ENCODE data around the gene CYSRT1.

The CYSRT1 gene

GRCh38 chr9:137188086-137188489 is 36.9 kb upstream of the CYSRT1 start:
- Histone ChIP-seq H3K27me3 (replicated peaks) (no peaks in the 10 kb centered on the region), H3K27ac (peak overlapping the region; percentile 98), H3K4me3 (ENCODE audit: low read depth, low read length) (peak overlapping the region; percentile 86), H3K36me3 (replicated peaks) (peaks cover 22% of the 10 kb centered on the region)
- no peak for TF ChIP-seq CTCF (IDR thresholded peaks at IDR 0.05; ENCODE audit: low read depth, low read length, missing control alignments)
- DNase-seq = no peak
- in situ Hi-C loops (cut with HindIII; ENCODE audit: low pct_ligation_motif_present, low sequenced_read_pairs) = no loop called here

DNA sequence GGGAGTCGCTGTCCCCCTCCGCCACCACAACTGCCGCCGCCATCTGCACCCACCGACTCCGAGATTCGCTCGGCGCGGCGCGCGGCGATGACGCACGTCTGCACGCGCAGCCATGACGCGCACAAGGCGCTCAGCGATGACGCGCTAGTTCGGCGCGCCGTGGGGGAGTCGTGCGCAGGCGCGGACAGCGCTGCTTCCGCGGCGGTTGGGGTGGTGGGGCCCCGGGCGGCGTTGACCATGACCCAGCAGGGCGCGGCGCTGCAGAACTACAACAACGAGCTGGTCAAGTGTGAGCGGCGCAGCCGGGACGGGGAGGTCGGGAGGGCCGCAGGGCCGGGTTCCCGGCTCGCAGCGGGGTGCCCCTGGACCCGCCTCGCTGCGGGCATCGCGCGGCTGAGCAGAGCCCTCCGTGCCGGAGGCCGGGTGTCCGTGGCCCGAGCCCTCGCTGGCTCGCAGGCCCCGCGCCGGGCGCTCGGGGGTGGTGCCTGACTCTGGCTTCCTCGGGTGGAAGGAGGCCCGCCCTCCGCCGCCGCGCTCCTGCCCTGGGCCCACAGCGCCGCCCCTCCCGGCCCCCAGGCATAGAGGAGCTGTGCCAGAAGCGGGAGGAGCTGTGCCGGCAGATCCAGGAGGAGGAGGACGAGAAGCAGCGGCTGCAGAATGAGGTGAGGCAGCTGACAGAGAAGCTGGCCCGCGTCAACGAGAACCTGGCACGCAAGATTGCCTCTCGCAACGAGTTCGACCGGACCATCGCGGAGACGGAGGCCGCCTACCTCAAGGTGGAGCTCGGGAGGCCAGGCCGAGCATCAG is 36.3 kb upstream of the CYSRT1 start, which contains the start of the genes ANAPC2 and SSNA1:
Gene ANAPC2, minus strand, starts transcription at position 71 of the 807 bp plus-strand sequence. Its CDS starts 28 bp downstream, at position 43.
Gene SSNA1, plus strand, starts transcription at position 187 of the 807 bp plus-strand sequence. Its CDS starts 51 bp downstream, at position 238.
- Histone ChIP-seq H3K4me3 (ENCODE audit: low read depth, low read length) (peak within 1 kb of the TSS; percentile 86), H3K27ac (peak within 1 kb of the TSS; percentile 98), H3K27me3 (replicated peaks) (no peaks in the 10 kb centered on the region), H3K36me3 (replicated peaks) (peaks cover 16% of the 10 kb centered on the region)
- peak; percentile 71 for TF ChIP-seq CTCF (IDR thresholded peaks at IDR 0.05; ENCODE audit: low read depth, low read length, missing control alignments)
- peak; percentile 77 for DNase-seq
- in situ Hi-C loops (cut with HindIII; ENCODE audit: low pct_ligation_motif_present, low sequenced_read_pairs) = no loop called here

DNA sequence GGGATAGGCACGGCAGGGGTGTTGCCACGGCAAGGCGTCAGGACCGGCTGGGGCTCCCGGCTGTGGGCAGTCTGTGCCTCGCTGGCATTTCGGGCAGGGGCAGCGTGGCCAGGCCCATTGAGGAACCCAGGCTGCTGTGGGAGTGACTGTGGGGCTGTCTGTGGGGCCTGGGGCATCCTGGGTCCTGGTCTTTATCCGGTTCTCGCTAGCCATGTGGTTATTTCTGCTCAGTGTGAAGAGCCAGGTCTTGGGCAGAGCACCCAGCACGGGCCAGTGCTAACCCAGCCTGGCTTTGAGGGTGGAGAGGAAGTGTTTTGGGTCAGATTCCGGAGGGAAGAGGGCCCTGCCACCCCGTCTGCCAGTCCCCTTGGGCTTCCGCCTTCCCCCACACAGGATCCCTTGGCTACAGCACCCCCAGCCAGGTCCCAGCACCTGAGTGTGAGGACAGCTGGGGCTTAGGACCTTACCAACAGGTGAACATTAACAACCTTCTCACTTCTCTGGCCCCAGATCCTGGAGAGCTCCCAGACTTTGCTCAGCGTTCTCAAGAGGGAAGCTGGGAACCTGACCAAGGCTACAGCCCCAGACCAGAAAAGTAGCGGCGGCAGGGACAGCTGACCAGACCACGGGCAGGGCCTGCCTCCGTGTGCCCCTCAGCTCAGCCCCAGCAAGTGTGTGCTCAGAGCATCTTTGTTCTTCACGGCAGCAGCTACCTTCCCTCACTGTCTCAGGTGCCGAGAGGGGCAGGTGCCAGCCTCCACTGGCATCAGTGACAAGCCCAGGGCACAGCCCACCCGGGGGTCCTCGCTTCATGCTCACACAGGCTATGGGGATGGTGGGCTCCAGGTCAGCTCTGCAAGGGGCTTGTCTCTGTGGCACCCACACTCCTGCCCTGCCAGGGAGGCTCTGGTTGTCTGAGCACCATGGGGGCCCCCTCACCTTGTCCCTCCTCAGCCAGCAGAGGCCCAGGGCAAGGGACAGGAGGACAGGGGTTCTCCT is 35.4 kb upstream of the CYSRT1 start:
- peaks cover 13% of the 10 kb centered on the region for H3K36me3 ChIP-seq (replicated peaks)
- H3K27me3 ChIP-seq (replicated peaks) = no peaks in the 10 kb centered on the region
- in situ Hi-C loops (cut with HindIII; ENCODE audit: low pct_ligation_motif_present, low sequenced_read_pairs) = no loop called here
- H3K27ac ChIP-seq = peak overlapping the region; percentile 98
- no peak for TF ChIP-seq CTCF (IDR thresholded peaks at IDR 0.05; ENCODE audit: low read depth, low read length, missing control alignments)
- peak overlapping the region; percentile 86 for H3K4me3 ChIP-seq (ENCODE audit: low read depth, low read length)
- DNase-seq = no peak

GRCh38 chr9:137190315-137190856 is 34.6 kb upstream of the CYSRT1 start:
- no peak for DNase-seq
- Histone ChIP-seq H3K27ac (no peak overlapping the region), H3K4me3 (ENCODE audit: low read depth, low read length) (no peak overlapping the region), H3K36me3 (replicated peaks) (peaks cover 13% of the 10 kb centered on the region), H3K27me3 (replicated peaks) (no peaks in the 10 kb centered on the region)
- no peak for TF ChIP-seq CTCF (IDR thresholded peaks at IDR 0.05; ENCODE audit: low read depth, low read length, missing control alignments)
- in situ Hi-C loops (cut with HindIII; ENCODE audit: low pct_ligation_motif_present, low sequenced_read_pairs) = no loop called here

DNA sequence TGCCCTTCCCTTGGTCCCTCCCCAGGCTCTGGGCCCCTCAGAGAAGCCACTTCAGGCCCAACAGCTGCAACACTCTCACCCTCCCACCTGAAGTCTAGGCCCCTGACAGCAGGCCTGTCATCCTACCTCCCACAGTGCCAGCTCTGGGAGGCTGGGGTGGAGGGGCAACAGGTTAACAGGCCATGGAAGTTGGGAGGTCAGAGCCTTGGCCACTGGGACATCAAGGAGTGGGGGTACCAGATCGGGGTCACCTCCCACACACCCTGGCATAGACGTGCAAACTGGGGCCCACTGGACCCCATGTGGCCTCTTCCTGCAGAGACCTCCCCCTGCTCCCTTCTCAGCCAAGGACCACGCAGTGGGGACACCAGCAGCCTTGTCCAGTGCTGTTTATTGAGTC is 33.7 kb upstream of the CYSRT1 start:
- Histone ChIP-seq H3K4me3 (ENCODE audit: low read depth, low read length) (no peak overlapping the region), H3K36me3 (replicated peaks) (peaks cover 13% of the 10 kb centered on the region), H3K27me3 (replicated peaks) (no peaks in the 10 kb centered on the region), H3K27ac (no peak overlapping the region)
- no peak for TF ChIP-seq CTCF (IDR thresholded peaks at IDR 0.05; ENCODE audit: low read depth, low read length, missing control alignments)
- DNase-seq = no peak
- in situ Hi-C loops (cut with HindIII; ENCODE audit: low pct_ligation_motif_present, low sequenced_read_pairs) = no loop called here
